HFF-Myc (cell line): ENCODE data around the gene PRKAG2.

ENCODE experiments used
- DNase-seq: peaks from one replicate; pipeline ENCODE4 v3.0.0-alpha.2; 2011; ENCODE audit warnings: low read depth; ENCODE audit errors: extremely low read depth
- H3K4me3 ChIP-seq: replicated peaks from 2 replicates; pipeline ENCODE4 v1.5.1; 2011; ENCODE audit warnings: low read depth, mild to moderate bottlenecking, control low read depth, low read length
- CTCF ChIP-seq: IDR thresholded peaks from 2 replicates; pipeline ENCODE4 v1.5.1; 2012; ENCODE audit warnings: mild to moderate bottlenecking, low read depth, low read length, control low read depth; ENCODE audit errors: missing control alignments

Gene PRKAG2

GRCh38 chr7:151850491-151851124 is 26.3 kb downstream of the PRKAG2 start:
- H3K4me3 ChIP-seq: no peak overlapping the region
- TF ChIP-seq CTCF: no peak
- no peak for DNase-seq

- no peak overlapping the region for H3K4me3 ChIP-seq
- TF ChIP-seq CTCF: no peak
- no peak for DNase-seq
Observed at GRCh38 chr7:151849879-151850260, 27.0 kb downstream of the PRKAG2 start.

DNA sequence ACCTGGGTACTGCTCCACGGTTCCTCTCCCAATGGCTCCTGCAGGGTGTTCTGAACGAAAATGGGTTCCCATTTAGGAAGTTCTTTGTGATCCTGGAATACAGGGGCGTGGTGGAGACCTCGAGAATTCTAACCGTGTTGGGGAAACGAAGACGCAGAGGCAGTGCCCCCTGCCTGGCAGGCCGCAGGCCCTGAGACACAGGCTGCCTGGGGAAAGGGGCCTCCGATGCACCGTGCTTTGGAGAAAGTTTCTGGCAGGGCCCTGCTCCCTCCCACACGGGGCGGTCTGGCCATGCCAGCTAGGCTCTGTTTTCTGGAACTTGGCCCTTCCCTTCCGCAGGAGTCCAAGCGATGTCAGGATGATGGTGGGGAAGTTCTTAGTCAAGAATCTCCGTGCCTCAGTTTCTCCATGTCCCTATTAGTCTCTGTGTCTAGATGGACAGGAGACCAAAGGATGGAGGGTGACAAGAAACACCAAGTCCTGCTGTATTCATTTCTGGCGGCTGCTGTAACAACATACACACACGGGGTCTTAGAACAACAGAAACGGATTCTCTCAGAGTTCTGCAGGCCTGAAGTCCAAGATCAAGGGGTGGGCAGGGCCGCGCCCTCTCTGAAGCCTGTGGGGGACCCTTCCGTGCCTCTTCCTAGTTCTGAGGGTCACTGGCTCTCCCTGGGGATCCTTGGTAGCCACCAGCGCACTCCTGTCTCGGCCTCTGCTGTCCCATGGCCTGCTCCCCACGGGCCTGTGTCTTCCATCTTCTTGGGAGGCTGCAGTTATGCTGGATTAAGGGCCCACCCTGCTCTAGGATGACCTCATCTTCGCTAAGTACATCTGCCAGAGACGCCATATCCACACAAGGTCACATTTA is 27.7 kb downstream of the PRKAG2 start:
- no peak overlapping the region for H3K4me3 ChIP-seq
- no peak for TF ChIP-seq CTCF

DNA sequence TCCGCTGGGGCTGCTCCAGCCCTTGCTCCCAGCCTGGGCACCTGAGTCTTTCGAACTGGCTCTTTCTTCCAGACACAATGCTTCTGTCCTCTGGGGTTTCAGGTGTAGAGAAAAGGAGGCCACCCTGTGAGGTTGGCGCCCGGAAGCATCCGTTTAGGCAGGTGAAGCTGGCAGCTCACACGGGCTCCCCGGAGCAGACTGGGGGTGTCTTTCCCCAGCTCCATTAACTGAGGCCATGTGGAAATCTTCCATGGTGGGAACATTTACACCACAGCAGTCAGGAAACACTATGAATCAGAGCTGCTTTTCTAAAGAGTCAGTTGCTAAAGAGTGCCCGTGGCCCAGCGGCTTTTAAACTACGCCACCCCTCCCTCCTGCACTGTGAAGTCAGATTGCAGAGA is 29.2 kb downstream of the PRKAG2 start:
- no peak for TF ChIP-seq CTCF
- H3K4me3 ChIP-seq: no peak overlapping the region
- no peak for DNase-seq

More for the DNA sequence above, 27.7 kb downstream of the PRKAG2 start:
- no peak for DNase-seq

DNA sequence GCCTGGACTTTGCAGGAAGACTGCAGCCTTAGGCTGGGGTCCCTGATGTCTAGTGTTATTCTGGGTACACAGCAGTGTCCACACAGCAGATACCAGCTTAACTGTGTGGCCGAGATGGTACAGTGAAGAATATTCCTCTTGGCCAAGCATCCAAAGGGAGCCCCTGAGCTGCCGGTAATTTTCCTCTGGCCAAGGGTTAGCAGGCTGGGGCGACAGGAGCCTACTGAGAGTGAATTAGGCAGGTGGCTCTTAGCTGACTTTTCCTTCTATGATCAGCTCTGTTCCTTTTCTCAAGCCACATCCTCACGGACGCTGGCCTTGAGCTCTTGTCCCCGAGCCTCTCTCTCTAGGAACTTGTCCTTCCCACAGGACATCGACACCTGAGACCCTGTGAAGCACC is 29.8 kb downstream of the PRKAG2 start:
- TF ChIP-seq CTCF: no peak

GRCh38 chr7:151845412-151846205 is 31.3 kb downstream of the PRKAG2 start:
- DNase-seq: no peak
- no peak for TF ChIP-seq CTCF

More for the DNA sequence above, 29.8 kb downstream of the PRKAG2 start:
- DNase-seq: no peak
- H3K4me3 ChIP-seq: no peak overlapping the region

More at GRCh38 chr7:151845412-151846205, 31.3 kb downstream of the PRKAG2 start:
- H3K4me3 ChIP-seq: no peak overlapping the region
